Endothelial cell of umbilical vein (primary cell): Measurements from ENCODE around the gene LFNG.

Source experiments
- CTCF ChIP-seq, 2 donors: IDR thresholded peaks; 1 replicate in 1 of 2; 2 replicates in 1 of 2; pipeline ENCODE4 v1.5.1; 2011; ENCODE audit warnings: low read length in 2 of 2, mild to moderate bottlenecking in 2 of 2, moderate library complexity in 2 of 2, control low read depth in 1 of 2, inconsistent platforms in 1 of 2, low read depth in 1 of 2; ENCODE audit not compliant: insufficient read depth in 1 of 2; ENCODE audit errors: extremely low read depth in 1 of 2
- EZH2 ChIP-seq: IDR thresholded peaks from 2 replicates; pipeline ENCODE4 v1.6.1; 2012; ENCODE audit warnings: borderline replicate concordance, low read depth, mild to moderate bottlenecking, moderate library complexity, low read length, inconsistent platforms; ENCODE audit not compliant: severe bottlenecking
- GATA2 ChIP-seq: IDR thresholded peaks from 2 replicates; pipeline ENCODE4 v1.7.0; 2011; ENCODE audit warnings: low read depth, mild to moderate bottlenecking, moderate library complexity, mixed read lengths, low read length; ENCODE audit not compliant: insufficient read length, insufficient read depth
- JUN ChIP-seq: IDR thresholded peaks from 2 replicates; pipeline ENCODE4 v1.6.1; 2011; ENCODE audit warnings: borderline replicate concordance, low read depth; ENCODE audit not compliant: insufficient read length, insufficient read depth
- MAX ChIP-seq: IDR thresholded peaks from 2 replicates; pipeline ENCODE4 v1.6.1; 2011; ENCODE audit not compliant: insufficient read depth, insufficient read length
- MYC ChIP-seq: IDR thresholded peaks from one replicate; pipeline ENCODE4 v1.6.1; 2011; ENCODE audit warnings: mild to moderate bottlenecking, low read depth, low read length
- POLR2A ChIP-seq: IDR thresholded peaks from 2 replicates; pipeline ENCODE4 v1.6.1; 2012; ENCODE audit warnings: low read depth, mild to moderate bottlenecking, control low read depth, low read length
- POLR2AphosphoS5 ChIP-seq: IDR thresholded peaks from 2 replicates; pipeline ENCODE4 v1.6.1; 2012; ENCODE audit warnings: low read depth, mild to moderate bottlenecking, control low read depth, low read length, moderate library complexity; ENCODE audit not compliant: insufficient read depth

- TF ChIP-seq CTCF (IDR thresholded peaks at IDR 0.05; ENCODE audit: extremely low read depth in 1 of 2, insufficient read depth in 1 of 2, low read depth in 1 of 2, low read length in 2 of 2) (no peak), POLR2AphosphoS5 (no peak), POLR2A (no peak), JUN (no peak), EZH2 (no peak), MYC (no peak), MAX (no peak), GATA2 (no peak)
Observed at GRCh38 chr7:2500701-2501100, 18.9 kb upstream of the LFNG start.
